NCI-H2081 treated with DMSO at 0.1 percent for 48 hours (cell line): ENCODE data around the gene C11orf98.
"Not testable (repeated sequence)": the region's sequence is repeated elsewhere in the genome, so short reads cannot be mapped to it uniquely, and the experiment has no call there.

ENCODE experiments used
- DNase-seq: peaks from one replicate; lab custom pipeline; 2025; lab: John Stamatoyannopoulos, UW

C11orf98 gene

GRCh38 chr11:62650283-62650682 lies 14.7 kb downstream of the C11orf98 start:
- not testable (repeated sequence) for DNase-seq

GRCh38 chr11:62649486-62649885 lies 15.5 kb downstream of the C11orf98 start:
- DNase-seq: no peak

GRCh38 chr11:62648967-62649364 lies 16.0 kb downstream of the C11orf98 start:
- no peak for DNase-seq

- no peak for DNase-seq
Measured at GRCh38 chr11:62648185-62648966, 16.6 kb downstream of the C11orf98 start.

GRCh38 chr11:62647609-62648005 lies 17.4 kb downstream of the C11orf98 start:
- DNase-seq: no peak

- no peak for DNase-seq
Measured at GRCh38 chr11:62646825-62647608, 18.0 kb downstream of the C11orf98 start.

- peak; percentile 82 for DNase-seq
Measured at GRCh38 chr11:62645946-62646824, 18.8 kb downstream of the C11orf98 start, which contains the start of gene GANAB. Gene GANAB (minus strand): TSS chr11:62646613. CDS start chr11:62646599, 14 bp downstream.

GRCh38 chr11:62645671-62645945 lies 19.4 kb downstream of the C11orf98 start:
- no peak for DNase-seq

- DNase-seq: no peak
Measured at GRCh38 chr11:62644220-62644619, 20.8 kb downstream of the C11orf98 start.

GRCh38 chr11:62632492-62632891 lies 32.5 kb downstream of the C11orf98 start:
- no peak for DNase-seq

GRCh38 chr11:62627713-62628112 lies 37.3 kb downstream of the C11orf98 start:
- no peak for DNase-seq

- DNase-seq: no peak
Measured at GRCh38 chr11:62622476-62623089, 42.4 kb downstream of the C11orf98 start.

GRCh38 chr11:62621567-62622470 lies 43.2 kb downstream of the C11orf98 start, which contains the start of gene B3GAT3:
Gene B3GAT3 (minus strand): TSS chr11:62621986. CDS start chr11:62621947, 39 bp downstream.
- DNase-seq: peak; percentile 90

- no peak for DNase-seq
Measured at GRCh38 chr11:62621027-62621566, 43.9 kb downstream of the C11orf98 start.

GRCh38 chr11:62616957-62617356 lies 48.1 kb downstream of the C11orf98 start:
- not testable (repeated sequence) for DNase-seq

- DNase-seq: no peak
Measured at GRCh38 chr11:62615521-62615920, 49.5 kb downstream of the C11orf98 start.

GRCh38 chr11:62614275-62614674 lies 50.7 kb downstream of the C11orf98 start:
- DNase-seq: no peak

GRCh38 chr11:62613291-62613778 lies 51.7 kb downstream of the C11orf98 start:
- DNase-seq: no peak
